Panc1 (cell line): ENCODE data around the gene CDH8. TPM values are rescaled to one million over a fixed set of nuclear protein-coding genes. Genes with fewer than 3 reads are reported as not detected.

Experiments used
- ATAC-seq: fragments of 200-7000 bp; cut with Tn5 transposase; 2 replicates; pipeline ENCODE4 v1.9.1; 2020; ENCODE audit warnings: mild to moderate bottlenecking, moderate library complexity
- BruUV-seq: library from RNA; stranded (reverse); fragments of 400-500 nt; replicated peaks from 2 replicates; lab custom pipeline; 2021; lab: Mats Ljungman, UMichigan
- CTCF ChIA-PET: fragments of 300-600 bp; sonication (Branson Sonifier 250); formaldehyde crosslinking; loops from one replicate; lab custom pipeline; 2022; ENCODE audit warnings: antibody characterized with exemption; lab: Charles Lee
- POLR2A ChIA-PET: fragments of 300-600 bp; sonication (Branson Sonifier 250); formaldehyde crosslinking; loops from one replicate; lab custom pipeline; 2022; ENCODE audit warnings: antibody characterized with exemption; lab: Charles Lee
- DNase-seq: peaks from one replicate; pipeline ENCODE4 v3.0.0-alpha.2; 2010; ENCODE audit warnings: low read depth, low spot score
- H3K27ac ChIP-seq: 2 replicates; pipeline ENCODE4 v1.5.1; 2011; ENCODE audit warnings: mild to moderate bottlenecking, low read length, inconsistent platforms
- H3K27me3 ChIP-seq: fragments of 200-500 bp; sonication (Bioruptor generic); 2 replicates; pipeline ENCODE4 v1.6.0; 2014; ENCODE audit warnings: low read length, inconsistent platforms; ENCODE audit not compliant: control insufficient read depth, insufficient read depth
- H3K36me3 ChIP-seq: fragments of 200-500 bp; sonication (Bioruptor generic); 2 replicates; pipeline ENCODE4 v1.5.1; 2014; ENCODE audit warnings: inconsistent platforms, mild to moderate bottlenecking, low read length, moderate library complexity; ENCODE audit not compliant: control insufficient read depth, insufficient read depth
- H3K4me1 ChIP-seq: 2 replicates; pipeline ENCODE4 v1.5.1; 2011; ENCODE audit warnings: inconsistent platforms, mild to moderate bottlenecking, low read length, moderate library complexity; ENCODE audit not compliant: control insufficient read depth, insufficient read depth
- H3K4me3 ChIP-seq, 2 experiments: 2 replicates each; pipeline ENCODE4 v1.5.1; 2011 to 2012; ENCODE audit warnings: low read depth in 2 of 2, low read length in 2 of 2, mild to moderate bottlenecking in 2 of 2, inconsistent platforms in 1 of 2, moderate library complexity in 1 of 2
- H3K9me3 ChIP-seq: fragments of 200-500 bp; sonication (Bioruptor generic); 2 replicates; pipeline ENCODE4 v1.5.1; 2014; ENCODE audit warnings: low read depth, mild to moderate bottlenecking, inconsistent platforms, low read length, moderate library complexity; ENCODE audit not compliant: control insufficient read depth, insufficient read depth
- CTCF ChIP-seq: fragments of 450-650 bp; IDR thresholded peaks from 2 replicates; pipeline ENCODE4 v1.5.1; 2017; ENCODE audit warnings: mild to moderate bottlenecking
- POLR2AphosphoS5 ChIP-seq: IDR thresholded peaks from 2 replicates; pipeline ENCODE4 v1.6.1; 2012; ENCODE audit warnings: mild to moderate bottlenecking, low read depth, low read length, moderate library complexity
- SIN3A ChIP-seq: IDR thresholded peaks from 2 replicates; pipeline ENCODE4 v1.6.1; 2012; ENCODE audit warnings: low read depth, mild to moderate bottlenecking, low read length, moderate library complexity, borderline replicate concordance; ENCODE audit not compliant: insufficient read depth
- TCF7L2 ChIP-seq: IDR thresholded peaks from 2 replicates; pipeline ENCODE4 v1.6.1; 2011; ENCODE audit warnings: mild to moderate bottlenecking, low read depth, low read length, inconsistent platforms
- in situ Hi-C: cut with HindIII; loops from 2 replicates; pipeline ENCODE4 v1.10.0; 2016; ENCODE audit warnings: low sequenced_read_pairs, low pct_unique_long_range_greater_than_20kb
- intact Hi-C: fragments of 100-400 bp; cut with micrococcal nuclease; formaldehyde crosslinking; loops from one replicate; pipeline ENCODE4 v1.10.0; 2022; ENCODE audit not compliant: unreplicated experiment
- total RNA-seq: library from RNA; stranded (reverse); gene quantifications from one replicate; pipeline ENCODE4 v1.2.1, GENCODE V29; 2021; ENCODE audit not compliant: unreplicated experiment
- TF ChIP-seq, protein P1 (sequence below), 2 experiments: IDR thresholded peaks; 2 replicates each; pipeline ENCODE4 v1.6.1; 2011 to 2012; ENCODE audit warnings: low read depth in 2 of 2, control low read depth in 1 of 2, low read length in 1 of 2, mild to moderate bottlenecking in 1 of 2, moderate library complexity in 1 of 2; ENCODE audit not compliant: insufficient read depth in 1 of 2

The CDH8 gene
- total RNA-seq, 1 experiment from 2014 or later: 0.21 TPM

DNA sequence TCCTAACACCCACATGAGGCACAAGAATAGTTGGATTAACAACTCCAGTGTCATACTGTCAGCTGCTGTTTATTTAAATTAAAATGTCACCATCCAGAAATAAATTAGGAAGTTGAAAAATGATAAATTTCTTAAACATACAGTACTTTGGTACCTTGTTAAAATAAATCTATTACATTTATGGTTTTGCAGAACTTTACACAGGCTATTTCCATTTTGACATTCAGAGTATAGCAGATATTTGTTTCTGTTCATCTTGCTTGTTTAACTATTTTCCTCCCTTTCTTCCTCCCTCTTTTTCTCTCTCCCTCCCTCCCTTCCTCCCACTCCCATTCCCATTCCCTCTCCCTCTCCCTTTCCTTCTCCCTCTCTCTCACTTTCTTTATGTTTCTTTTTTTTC, 310.1 kb downstream of the CDH8 start:
- H3K9me3 ChIP-seq: no peaks in the 10 kb centered on the region
- H3K4me1 ChIP-seq: no peaks in the 10 kb centered on the region
- BruUV-seq: no TSS peak
- no peaks in the 10 kb centered on the region for H3K36me3 ChIP-seq
- in situ Hi-C loops (no loop called here), intact Hi-C loops (no loop called here)
- no peak overlapping the region for H3K27ac ChIP-seq
- H3K4me3 ChIP-seq: no peak overlapping the region
- TF ChIP-seq SIN3A: no peak
- TF ChIP-seq CTCF: no peak
- TF ChIP-seq POLR2AphosphoS5: no peak
- TF ChIP-seq, protein P1, sequence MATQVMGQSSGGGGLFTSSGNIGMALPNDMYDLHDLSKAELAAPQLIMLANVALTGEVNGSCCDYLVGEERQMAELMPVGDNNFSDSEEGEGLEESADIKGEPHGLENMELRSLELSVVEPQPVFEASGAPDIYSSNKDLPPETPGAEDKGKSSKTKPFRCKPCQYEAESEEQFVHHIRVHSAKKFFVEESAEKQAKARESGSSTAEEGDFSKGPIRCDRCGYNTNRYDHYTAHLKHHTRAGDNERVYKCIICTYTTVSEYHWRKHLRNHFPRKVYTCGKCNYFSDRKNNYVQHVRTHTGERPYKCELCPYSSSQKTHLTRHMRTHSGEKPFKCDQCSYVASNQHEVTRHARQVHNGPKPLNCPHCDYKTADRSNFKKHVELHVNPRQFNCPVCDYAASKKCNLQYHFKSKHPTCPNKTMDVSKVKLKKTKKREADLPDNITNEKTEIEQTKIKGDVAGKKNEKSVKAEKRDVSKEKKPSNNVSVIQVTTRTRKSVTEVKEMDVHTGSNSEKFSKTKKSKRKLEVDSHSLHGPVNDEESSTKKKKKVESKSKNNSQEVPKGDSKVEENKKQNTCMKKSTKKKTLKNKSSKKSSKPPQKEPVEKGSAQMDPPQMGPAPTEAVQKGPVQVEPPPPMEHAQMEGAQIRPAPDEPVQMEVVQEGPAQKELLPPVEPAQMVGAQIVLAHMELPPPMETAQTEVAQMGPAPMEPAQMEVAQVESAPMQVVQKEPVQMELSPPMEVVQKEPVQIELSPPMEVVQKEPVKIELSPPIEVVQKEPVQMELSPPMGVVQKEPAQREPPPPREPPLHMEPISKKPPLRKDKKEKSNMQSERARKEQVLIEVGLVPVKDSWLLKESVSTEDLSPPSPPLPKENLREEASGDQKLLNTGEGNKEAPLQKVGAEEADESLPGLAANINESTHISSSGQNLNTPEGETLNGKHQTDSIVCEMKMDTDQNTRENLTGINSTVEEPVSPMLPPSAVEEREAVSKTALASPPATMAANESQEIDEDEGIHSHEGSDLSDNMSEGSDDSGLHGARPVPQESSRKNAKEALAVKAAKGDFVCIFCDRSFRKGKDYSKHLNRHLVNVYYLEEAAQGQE (IDR thresholded peaks at IDR 0.05; ENCODE audit: insufficient read depth in 1 of 2, low read depth in 2 of 2, low read length in 1 of 2): no peak
- TF ChIP-seq TCF7L2: no peak
- no peaks in the 10 kb centered on the region for H3K27me3 ChIP-seq
- DNase-seq (no peak), ATAC-seq (no peak)
- ChIA-PET CTCF (no interaction called here), POLR2A (no interaction called here)

- no peak overlapping the region for H3K4me3 ChIP-seq
- ATAC-seq (no peak), DNase-seq (no peak)
- H3K27ac ChIP-seq: no peak overlapping the region
- BruUV-seq: no TSS peak
- POLR2A ChIA-PET: no interaction called here
- TF ChIP-seq TCF7L2: no peak
- TF ChIP-seq, protein P1 (IDR thresholded peaks at IDR 0.05; ENCODE audit: insufficient read depth in 1 of 2, low read depth in 2 of 2, low read length in 1 of 2): no peak
- no peak for TF ChIP-seq SIN3A
- no peak for TF ChIP-seq CTCF
- TF ChIP-seq POLR2AphosphoS5: no peak
- H3K36me3 ChIP-seq: no peaks in the 10 kb centered on the region
- intact Hi-C loops: no loop called here
- H3K4me1 ChIP-seq: no peaks in the 10 kb centered on the region
- H3K27me3 ChIP-seq: no peaks in the 10 kb centered on the region
- in situ Hi-C loops: no loop called here
- CTCF ChIA-PET: no interaction called here
- H3K9me3 ChIP-seq: no peaks in the 10 kb centered on the region
Measured at GRCh38 chr16:61721544-61721943, 314.7 kb downstream of the CDH8 start.
